Fibroblast of skin of abdomen (primary cell): ENCODE data around the gene BANF2.
"Not testable (repeated sequence)": the region's sequence is repeated elsewhere in the genome, so short reads cannot be mapped to it uniquely, and the experiment has no call there.

Experiments used
- DNase-seq: peaks from one replicate; pipeline ENCODE4 v3.0.0-alpha.2; 2013

The BANF2 gene

DNA sequence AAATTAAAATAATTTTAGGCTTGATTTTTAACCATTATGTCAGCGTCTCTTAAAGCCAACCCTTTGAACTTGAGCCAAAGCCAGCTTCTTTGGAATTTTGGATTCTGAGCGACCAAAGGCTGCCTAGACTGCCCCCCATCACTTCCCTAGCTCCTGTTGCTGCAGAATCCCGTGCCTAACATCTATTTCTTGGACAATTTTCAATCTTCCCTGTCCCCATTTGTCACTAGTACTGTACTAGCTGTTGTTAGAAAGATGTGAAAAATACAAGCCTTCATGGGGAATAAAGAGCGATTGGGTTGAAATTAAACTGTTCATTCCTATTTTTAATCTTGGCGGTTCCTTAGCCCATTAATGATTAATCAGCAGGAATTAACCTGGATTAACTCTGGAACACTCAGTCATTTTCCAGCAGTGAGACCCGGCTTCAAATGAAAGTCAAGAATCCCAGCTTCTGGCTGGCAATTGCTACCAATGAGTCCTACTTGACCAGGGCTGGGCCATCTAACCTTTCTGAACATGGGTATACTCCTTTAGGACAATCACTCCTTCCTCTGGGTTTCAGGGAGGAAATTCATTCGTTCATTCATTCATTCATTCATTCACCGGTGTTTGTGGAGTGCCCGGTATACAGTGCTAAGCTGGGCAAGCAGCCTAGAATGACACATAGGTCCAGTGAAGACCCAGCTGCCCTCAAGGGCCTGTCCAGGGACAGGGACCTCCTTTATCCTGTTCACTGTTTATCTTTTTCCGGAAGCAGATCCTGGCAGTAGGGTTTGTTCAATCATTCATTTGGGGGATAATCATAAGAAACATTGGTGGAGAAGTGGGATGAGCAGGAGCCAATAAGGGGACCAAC lies 16.3 kb upstream of the BANF2 start:
- DNase-seq: no peak

DNA sequence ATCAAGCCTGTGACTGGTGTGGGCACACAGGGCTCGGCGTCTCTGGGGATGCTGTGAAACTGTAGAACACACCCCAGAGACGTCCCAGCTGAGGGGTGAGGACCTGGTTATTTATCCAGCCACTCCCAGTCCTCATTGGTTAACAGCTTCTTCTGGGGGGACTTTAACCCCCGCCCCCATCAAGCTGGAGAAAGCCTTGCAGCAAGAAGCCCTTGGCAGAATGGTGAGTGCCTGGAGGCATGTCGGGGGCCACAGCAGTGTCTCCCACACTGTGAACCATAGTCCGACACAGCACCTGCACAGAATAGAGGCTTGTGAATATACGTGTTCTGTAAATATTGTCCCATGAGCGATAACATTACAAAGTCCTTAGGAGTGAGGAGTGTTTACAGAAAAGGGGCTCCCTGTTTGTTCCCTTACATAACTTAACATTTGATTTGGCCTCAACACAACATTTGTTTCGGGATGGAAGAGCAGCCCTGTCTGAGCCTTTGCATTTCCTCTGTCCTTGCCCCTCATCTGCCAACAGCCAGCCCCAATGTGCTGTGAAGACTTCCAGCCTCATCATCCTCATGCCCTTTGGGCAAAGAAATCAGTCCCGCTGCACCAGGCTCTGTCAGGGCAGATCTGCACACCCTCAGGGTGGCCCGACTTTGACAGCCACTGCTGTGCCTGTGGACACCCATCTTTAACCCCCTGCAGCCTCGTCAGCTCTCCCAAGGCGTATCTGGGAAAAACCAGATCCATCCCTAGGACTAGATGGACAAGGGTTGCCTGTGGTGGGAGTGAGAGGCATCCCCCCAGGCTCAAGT lies 15.5 kb upstream of the BANF2 start:
- DNase-seq: no peak

DNA sequence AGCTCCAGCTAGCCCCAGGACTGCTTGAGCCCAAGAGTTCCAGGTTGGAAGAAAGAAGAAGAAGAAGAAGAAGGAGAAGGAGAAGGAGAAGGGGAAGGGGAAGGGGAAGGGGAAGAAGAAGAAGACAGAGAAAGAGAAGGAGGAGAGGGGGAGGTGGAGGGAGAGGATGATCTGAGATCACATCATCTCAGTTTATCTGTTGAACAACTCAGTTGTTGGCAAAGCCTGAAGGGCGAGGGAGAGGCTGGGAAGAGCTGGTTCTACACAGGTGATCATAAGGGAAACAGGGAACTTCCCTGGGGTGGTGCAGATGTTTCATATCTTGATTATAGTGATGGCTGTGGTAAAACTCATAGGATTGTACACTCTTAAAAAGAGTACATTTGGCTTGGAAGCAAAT lies 14.6 kb upstream of the BANF2 start:
- DNase-seq: no peak

DNA sequence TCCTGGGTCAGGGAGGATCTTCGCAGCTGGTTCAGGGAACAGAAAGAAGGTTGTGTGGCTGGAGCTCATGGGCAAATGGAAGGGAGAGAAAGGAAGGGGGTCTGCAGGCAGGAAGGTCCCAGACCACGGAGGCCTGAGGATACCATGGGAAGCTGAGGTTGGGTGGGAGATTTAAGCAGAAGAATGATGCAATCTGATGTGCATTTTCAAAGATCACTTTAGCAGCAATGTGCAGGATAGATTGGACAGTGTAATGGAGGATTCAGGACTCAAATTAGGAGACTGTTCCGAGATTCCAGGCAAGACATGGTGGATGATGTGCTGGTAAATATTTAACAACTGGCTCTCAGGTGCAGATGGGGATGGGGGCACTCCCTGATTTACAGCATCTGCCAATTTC lies 12.0 kb upstream of the BANF2 start:
- no peak for DNase-seq

DNA sequence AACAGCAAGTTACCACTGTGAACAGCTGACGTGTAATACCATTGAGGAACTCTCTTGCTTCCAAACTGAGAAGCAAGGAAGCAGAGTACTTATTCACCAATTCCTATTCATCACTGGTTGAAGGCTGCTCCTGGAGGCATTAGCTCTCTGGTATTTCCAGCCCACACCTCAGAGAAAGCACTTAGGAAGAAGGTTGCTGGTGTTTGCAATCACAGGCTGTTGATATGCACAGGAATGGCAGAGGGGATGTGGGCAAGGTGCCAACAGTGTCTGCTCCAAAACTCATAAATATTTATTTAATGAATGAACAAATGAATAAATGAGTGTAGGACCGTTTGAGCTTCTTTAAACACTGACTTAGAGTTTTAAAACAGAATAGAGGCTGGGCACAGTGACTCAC lies 10.8 kb upstream of the BANF2 start:
- DNase-seq: no peak

DNA sequence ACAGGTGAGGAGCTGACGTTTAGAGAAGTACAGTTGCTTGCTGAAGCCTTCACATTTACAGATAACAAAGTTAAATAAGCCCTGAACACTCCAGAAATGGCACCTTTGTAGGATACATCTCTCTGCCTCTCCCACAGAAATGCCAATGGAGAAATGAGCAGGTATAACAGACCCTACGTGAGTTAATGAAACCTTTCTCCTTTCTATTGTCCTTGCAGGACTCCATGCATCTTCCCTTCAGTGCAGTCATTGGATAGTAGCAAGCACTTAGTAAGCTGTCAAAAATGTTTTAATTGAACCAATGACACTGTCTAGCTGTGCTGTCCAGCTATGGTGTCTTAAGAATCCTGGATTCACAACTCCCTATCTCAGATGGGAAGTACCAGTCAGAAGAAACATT lies 9.6 kb upstream of the BANF2 start:
- DNase-seq: no peak

DNA sequence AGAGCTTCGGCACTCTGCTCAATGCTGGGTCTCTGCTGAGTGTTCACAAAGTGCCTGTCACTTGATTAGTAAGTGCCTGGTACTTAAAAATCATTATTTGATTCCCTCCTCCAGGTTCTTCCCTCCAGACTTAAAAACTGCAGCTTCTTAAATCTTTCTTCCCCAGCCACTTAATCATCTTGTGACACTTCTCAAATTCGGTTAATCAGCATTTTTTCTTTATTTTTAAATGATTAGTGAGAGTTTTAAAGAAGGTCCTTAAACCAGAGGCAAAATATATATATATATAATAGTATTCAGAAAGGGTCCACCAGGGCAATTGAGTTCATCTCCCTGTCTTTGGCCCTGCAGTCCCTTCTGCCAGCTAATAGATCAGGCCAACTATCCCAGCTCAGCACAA lies 8.0 kb upstream of the BANF2 start:
- no peak for DNase-seq

DNA sequence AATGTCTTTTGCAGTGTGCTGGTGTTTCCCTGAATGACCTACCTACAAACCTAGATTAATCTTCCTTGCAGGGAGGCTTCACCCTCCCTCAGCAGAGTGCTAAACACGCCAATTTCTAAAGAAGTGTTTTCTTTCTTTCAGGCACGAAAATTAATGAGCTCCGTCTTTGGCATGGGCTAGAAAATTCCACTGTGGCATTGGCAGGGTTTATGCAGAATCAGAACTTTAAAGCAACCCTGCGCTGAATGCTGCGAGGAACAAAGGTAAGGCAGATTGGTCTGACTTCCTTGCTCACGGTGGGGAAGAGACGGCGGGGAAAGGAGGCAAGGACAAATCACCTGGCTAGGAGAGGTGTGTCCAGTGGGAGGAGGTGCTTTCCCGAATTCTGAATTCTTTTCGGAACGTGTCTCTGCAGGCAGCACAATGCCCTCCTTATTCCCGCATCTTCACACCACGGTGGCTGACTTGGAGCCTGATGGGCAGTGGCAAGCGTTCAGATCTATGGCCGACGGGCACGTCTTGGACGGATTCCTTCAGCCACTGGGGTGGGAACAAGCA lies 6.2 kb upstream of the BANF2 start:
- DNase-seq: no peak

DNA sequence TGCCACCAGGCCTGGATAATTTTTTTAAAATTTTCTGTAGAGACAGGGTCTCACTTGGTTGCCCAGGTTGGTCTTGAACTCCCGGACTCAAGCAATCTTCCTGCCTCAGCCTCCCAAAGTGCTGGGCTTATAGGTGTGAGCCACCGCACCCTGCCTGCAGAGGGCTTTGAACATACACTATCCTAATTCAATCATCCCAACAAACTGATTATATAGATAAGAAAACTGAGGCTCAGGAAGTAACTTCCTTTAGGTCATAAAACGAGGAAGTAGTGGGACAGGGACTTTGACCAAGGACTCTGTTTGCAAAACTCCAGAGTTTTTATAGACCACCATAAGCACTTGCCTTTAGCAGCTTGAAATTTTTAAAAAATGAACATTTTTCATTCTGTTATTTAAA lies 5.0 kb upstream of the BANF2 start:
- DNase-seq: no peak

DNA sequence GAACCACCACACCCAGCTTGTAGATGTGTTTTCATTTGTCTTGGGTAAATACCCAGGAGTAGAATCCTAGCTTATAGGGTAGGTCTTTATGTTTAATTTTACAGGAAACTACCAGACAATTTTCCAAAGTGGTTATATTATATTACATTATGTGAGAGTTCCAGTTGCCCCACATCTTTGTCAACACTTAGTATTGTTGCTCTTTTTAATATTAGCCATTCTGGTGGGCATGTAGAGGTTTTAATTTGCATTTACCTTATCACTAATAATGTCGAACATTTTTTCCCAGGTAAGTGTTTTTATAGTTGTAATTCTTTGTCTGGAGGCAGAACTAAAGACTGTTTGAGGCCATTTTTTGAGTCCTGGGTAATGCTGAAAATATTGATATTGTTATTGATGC lies 3.5 kb upstream of the BANF2 start:
- DNase-seq: no peak

DNA sequence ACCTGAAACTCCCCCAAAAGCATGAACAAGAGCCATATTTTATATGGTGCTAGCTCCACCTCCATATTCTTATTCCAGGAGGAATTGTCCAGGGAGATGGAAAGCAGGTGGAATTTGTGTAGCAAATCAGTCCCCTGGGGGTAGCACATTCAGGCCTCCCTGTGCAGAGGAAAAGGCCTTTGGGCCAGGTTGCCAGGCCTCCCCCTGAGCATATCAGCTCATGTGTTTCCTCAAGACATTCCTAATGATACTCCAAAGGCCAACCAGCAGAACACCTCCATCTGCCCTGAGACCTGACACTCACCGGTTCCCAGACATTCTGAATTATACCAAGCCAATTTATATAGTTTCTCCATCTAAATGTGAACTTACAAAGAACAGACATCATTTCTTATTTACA lies 2.6 kb upstream of the BANF2 start:
- no peak for DNase-seq

DNA sequence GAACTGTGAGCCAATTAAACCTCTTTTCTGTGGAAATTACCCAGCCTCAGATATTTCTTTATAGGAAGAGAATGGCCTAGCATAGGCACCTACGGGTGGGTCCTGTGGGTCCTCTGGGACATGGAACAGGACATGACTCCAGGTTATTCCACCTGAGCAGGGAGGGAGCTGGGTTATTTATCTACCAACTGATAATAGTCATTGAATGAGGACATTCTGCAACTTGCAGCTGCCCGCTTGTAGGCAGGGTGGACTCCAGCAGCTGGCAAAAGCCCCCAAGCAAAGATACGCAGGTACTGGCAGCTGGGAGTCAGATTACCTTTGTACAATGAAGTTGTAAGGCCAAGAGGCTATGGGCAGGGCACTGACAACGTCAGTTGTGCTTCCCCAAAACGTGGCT lies 1.4 kb upstream of the BANF2 start:
- DNase-seq: no peak

DNA sequence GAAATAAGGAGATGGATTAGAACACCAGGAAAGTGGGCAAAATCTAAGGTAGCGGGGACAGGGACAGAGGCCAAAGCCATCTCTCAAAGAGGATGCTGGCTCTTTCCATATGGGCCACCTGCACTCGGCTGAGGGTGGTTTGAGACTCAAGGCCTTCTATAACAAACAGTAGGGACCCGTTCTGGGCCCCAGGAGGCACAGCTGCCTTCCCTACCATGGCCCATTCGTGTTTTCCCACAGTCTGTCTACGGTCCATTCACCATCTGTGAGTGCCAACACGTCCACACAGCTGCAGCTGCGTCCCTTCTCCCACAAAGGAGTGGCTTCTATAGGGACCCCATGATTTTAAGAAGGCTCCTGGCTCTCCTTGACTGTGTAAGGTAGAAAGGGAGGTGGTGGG lies 871 bp downstream of the BANF2 start:
- no peak for DNase-seq

DNA sequence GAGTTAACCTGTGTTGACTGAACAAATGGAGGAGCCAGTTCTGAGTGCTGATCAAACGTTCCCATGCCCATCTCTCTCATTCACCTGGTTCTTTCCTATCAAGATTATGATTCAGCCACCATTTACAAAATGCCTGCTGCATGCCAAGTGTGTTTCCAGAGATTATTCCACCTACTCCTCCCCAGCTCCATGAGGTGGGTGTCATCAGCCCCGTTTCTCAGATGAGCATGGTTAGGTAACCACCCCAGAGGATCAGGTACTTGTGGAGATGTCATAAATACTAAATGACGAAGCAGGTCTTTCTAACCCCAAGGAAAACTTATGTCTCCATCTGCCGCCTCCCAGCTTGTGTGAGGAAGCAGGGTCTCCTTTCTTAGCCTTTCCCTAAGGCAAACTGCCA lies 2.1 kb downstream of the BANF2 start:
- DNase-seq: no peak

DNA sequence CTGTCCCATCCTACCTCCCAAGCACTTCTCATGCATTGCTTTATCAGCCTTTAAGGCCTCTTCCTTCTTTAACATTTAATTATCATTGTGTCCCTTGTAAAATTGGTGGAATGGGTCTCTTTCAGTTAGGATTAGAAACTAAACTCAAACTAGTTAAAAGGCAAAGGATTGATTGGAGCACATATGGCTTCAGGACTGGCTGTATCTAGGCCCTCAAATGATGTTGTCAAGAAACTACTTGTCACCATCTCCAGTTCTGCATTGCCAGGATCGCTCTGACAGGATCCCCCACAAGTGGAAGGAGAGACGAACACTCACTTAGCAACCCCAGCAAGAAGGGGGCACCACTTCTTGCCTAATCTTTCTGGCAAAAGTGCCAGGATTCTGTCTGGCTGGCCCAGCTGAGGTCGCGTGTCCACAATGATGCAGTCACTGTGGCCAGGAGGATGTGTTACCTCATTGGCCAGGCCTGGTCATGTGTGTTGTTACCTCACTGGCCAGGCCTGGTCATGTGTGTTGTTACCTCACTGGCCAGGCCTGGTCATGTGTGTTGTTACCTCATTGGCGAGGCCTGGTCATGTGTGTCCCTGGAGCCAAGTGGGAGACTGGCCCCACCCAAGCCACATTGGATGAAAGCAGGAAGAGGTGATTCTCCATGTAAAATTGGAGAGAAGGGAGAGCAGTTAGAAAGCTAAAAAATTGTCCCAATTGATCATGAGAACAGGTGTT lies 5.0 kb downstream of the BANF2 start:
- no peak for DNase-seq

DNA sequence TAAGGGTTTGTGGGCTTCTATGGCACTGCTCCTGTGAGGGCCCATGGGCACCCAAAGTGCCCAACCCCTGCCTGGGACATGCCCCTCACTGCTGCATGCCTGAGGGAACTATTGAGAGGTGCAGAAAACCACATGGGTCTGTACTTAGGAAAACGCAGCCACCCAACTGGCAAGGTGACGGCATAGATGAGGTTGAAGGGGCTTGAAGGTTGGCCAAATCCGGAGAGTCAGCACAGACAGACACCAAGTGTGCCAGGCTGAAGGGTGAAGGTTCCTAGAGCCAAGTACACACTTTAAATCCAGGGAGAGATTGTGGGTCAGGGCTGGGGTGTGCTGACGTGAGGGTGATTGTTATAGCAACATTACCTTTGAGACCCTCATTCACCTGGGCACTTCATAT lies 6.2 kb downstream of the BANF2 start:
- DNase-seq: no peak

DNA sequence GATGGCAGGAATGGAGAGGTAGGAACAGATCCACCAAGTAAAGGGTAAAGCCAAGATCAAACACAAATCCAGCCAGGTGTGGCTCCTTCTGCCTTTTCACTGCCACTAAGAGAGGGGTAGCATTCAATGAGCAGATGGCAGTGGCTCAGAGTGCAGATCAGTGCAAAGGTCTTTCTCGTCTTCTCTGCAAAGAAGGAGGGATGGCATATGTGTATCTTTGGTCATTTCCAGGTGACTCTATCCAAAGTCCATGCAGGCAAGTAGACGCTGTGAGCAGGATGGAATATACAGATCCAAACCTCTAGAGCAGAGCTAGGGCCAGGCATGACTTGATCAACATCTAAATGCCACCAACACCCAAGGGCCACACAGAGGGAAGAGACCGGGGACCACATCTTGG lies 6.9 kb downstream of the BANF2 start:
- no peak for DNase-seq

DNA sequence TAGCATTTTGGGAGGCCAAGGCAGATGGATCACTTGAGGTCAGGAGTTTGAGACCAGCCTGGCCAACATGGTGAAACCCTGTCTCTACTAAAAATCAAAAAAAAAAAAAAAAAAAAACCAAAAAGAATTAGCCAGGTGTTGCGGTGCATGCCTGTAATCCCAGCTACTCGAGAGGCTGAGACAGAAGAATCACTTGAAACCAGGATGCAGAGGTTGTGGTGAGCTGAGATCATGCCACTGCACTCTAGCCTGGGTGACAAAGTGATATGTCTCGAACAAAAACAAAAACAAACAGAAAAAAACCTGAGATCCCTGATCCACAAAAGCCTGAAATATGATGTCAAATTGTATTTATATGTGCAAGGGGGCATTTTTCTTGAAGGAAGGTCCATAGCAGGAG lies 8.2 kb downstream of the BANF2 start:
- DNase-seq: not testable (repeated sequence)

DNA sequence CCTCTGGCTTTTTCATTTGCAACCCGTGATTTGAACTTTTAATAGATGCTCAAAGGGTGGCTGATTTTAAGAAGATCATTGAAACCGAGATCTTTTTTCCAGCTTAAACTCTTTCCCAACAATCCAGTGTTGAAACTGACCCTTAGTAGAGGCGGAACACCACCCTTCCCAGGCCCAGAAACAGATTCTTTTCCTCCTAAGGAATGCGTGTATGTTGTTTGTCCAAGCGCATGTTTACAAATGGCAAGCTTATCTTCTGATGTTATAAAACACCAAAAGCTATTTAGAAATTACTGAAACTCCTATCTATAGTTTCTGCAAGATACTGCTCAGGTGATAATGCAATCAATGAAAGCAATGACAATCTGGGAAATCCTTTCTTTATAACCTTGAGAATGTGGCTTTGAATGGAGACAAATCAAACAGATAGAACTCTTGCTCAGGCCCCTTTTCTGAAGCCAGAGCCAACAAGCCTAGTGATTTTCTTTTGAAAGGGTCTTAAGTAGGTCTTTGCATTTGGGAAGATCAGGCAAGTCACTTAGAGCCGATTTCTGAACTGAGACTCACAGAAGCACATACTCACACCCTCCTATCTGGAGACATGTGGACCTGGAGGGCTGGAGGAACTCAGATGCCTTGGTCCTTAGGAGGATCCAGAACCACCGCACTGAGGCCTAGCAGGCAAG lies 9.1 kb downstream of the BANF2 start:
- no peak for DNase-seq

DNA sequence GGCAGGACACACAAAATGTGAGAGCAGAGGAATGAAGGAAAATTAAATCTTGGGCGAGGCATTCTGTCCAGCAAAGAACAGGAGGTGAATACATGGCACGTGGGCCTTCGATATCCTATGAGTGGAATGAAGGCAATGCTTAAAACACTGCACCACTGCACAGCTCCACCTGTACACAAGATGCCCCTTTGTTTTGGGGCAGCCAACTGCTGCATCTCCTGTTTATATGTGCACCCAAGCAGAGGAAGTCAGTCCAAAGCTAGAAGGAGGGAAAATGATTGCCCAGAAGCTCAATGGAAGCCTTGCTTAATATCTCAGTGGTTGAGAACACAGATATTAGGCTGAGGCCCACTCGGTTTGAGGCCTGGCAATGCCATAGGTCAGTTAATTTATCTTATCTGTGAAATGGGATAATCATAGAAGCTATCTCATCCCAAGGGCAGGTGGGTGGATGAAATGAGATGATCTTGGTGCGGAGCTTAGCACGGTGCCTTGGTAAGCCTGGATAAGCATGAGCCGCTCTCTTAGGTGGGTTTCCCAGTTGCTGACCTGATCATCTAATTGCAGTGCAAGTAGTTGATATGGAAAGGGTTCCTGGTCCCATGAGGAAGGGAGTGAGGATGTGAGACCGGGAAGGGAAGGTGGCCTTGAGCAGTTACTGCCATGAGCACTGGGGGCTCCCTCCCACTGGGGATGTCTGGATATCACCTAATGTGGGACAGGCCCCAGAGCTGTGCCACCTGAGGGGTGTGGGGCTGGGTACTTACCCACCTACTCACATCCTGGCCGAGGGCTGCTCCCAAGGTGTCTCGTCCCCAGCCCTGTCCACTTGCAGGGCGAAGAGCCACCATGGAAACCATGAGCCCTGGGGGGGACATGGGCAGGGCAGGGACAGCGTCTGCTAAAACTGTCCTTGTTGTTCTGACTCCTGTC lies 9.9 kb downstream of the BANF2 start:
- DNase-seq: no peak
